NCI-H460 (cell line): ENCODE results near the gene MAN1A1. TPM values are rescaled to one million over a fixed set of nuclear protein-coding genes. Genes with fewer than 3 reads are reported as not detected.
"Not testable (repeated sequence)": the region's sequence is repeated elsewhere in the genome, so short reads cannot be mapped to it uniquely, and the experiment has no call there.

Experiments
- DNase-seq: peaks from one replicate; pipeline ENCODE4 v3.0.0-alpha.2; 2016; ENCODE audit warnings: low read depth; ENCODE audit errors: extremely low read depth
- total RNA-seq: library from RNA; depleted of rRNA; stranded (reverse); fragments of >200 nt; shearing (Covaris generic); gene quantifications from 2 replicates; pipeline ENCODE4 v1.2.3, GENCODE V29; 2014

The MAN1A1 gene
- total RNA-seq, 1 experiment from 2014 or later: 0.10 TPM

DNA sequence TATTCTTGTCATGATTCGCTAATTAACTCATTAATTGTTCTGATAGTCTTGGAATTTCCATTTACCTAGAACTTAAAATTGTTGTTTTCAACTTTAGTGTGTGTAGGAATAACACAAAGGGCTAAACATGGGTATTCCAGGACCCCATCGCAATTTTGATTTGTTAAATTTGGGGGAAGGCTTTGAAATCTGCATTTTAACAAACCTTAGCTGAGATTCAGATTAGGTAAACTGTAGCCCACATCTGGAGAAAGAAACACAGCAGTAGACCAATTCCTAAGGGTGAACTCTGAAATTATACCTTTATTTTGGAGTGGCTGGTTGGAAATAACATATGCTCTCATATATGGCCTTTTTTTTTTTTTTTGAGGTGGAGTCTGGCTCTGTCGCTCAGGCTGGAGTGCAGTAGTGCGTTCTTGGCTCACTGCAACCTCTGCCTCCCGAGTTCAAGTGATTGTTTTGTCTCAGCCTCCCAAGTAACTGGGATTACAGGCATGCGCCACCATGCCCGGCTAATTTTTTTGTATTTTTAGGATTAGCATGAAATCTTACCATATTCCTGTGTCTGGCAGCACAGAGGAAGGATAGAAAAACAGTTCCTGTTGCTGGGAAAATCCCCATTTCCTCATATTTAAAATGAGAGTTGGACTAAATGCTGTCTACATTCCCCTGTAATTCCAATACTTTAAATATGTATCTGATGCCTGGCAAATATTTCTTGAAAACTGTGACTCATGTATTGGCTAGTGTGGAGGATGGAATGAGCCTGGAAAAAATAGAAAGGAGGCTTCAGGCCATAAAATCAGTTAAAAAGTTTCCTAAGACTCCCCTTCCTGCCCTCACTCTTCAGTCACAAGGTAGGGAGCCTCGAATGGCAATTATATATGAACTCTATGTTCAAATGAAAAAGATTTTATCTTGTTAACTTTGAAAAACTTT, 174.4 kb downstream of the MAN1A1 start:
- DNase-seq: no peak

GRCh38 chr6:119174085-119174445, 175.5 kb downstream of the MAN1A1 start:
- no peak for DNase-seq

DNA sequence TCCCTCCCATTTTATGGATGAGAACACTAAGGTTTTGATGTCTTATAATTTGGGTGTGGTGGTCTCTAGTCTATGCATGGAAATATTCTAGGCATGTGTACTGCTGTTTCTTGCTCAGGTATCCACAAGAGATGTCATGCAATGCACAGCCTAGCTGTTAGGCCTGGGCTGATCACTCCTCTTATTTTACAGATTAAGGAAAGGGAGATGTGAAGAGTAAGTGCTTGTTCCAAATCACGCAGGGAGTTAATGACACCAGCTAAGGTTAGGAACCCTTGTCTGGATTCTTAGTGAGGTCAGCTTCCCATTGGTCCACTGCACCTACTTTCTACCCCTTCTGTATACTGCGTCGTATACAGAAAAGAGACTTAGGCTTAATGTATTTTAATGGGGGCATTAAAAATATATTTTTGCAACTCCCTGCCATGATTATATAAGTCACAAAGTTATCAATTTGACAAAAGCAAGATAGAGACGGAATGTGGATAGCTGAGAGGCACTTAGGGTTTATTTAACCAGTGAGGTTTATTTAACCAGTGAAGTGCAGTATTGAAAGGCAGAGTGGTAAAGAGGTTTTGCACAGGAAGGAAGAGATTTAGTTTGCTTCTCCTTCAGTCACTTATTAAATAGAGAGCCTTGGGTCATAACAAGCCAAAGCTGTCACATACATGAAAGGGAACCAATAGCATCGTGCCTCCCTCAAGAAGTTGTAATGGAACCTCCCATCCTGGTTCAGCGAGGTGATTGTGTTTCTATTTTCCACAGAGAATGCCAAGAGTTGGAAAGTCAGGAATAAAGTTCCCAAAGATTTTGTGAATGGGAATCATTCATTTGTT, 176.1 kb downstream of the MAN1A1 start:
- no peak for DNase-seq

- no peak for DNase-seq
These were observed 176.7 kb downstream of the MAN1A1 start for GRCh38 chr6:119172824-119173223.

GRCh38 chr6:119171864-119172588, 177.5 kb downstream of the MAN1A1 start:
- DNase-seq: no peak

DNA sequence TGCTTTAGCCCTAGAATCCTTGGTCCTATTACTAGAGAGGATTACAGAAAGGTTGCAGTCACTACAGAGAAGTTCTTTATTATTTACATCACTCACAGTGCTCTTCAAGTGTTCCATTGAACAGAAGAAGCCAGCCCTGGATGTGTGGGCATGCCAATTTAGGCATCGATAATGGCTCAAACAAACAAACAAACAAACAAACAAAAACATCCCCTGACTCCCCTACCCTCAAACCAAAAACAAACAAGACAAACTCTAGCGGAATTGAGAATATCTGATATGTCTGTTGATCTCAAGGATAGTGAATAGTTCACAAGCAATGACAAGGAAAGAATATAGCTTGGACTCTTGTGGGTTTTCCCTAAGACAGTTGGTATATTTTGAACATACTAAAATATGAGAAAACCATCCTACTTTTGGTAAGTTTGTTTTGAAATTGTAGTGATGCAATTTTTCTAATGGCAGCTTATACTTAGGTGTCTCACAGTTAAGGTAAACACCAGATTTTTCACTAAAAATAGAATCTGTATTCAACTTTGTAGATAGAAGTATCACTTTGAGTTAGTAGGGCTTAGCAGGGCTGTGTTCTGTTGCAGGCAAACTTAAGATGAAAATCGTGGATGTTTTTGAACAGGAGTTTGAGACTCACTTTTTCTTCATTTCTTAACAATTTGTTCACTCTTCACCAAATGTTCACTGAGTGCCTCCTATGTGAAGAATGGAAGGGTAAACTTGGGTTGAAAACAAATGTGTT, 178.3 kb downstream of the MAN1A1 start:
- no peak for DNase-seq

- DNase-seq: no peak
These were observed 179.0 kb downstream of the MAN1A1 start for GRCh38 chr6:119170447-119171087.

DNA sequence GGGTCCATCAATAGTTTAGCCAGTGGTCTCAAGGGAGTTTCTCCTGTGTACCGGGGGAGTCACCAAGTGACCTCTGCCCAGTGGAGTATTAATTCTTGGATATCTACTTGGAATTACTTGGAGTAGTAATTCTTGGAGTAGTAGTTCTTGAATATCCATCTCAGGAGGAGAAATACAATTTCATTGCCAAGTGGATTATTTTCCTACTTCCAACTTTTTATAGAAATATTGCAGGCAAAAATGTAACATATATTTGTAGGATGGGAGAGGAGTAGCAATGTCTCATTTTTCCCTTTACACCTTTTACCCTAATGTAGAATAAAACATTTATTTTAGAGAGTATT, 179.5 kb downstream of the MAN1A1 start:
- no peak for DNase-seq

GRCh38 chr6:119169355-119169754, 180.2 kb downstream of the MAN1A1 start:
- DNase-seq: not testable (repeated sequence)

GRCh38 chr6:119166024-119166784, 183.4 kb downstream of the MAN1A1 start:
- no peak for DNase-seq

- DNase-seq: no peak
These were observed 186.6 kb downstream of the MAN1A1 start for GRCh38 chr6:119163006-119163405.

GRCh38 chr6:119162134-119162775, 187.3 kb downstream of the MAN1A1 start:
- no peak for DNase-seq

DNA sequence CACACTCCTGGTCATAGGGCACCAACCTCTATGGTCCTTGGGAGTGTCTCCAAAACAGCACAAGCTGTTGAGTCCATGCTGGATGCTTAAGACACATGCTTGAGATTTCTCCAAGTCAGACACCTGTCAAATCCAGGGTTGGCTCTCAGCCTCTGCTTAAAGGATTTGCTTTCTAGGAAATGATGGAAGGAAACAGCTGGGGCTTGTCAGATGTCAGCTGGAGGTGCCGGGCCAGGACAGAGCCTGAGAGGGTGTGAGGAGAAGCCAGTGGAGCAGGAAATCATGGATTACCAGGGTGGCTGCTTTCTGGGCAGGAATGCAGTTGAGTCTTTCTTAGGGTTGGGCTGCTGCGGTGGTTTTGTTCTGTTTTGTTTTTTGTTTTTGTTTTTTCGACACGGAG, 188.1 kb downstream of the MAN1A1 start:
- no peak for DNase-seq

GRCh38 chr6:119160911-119161310, 188.7 kb downstream of the MAN1A1 start:
- DNase-seq: no peak

DNA sequence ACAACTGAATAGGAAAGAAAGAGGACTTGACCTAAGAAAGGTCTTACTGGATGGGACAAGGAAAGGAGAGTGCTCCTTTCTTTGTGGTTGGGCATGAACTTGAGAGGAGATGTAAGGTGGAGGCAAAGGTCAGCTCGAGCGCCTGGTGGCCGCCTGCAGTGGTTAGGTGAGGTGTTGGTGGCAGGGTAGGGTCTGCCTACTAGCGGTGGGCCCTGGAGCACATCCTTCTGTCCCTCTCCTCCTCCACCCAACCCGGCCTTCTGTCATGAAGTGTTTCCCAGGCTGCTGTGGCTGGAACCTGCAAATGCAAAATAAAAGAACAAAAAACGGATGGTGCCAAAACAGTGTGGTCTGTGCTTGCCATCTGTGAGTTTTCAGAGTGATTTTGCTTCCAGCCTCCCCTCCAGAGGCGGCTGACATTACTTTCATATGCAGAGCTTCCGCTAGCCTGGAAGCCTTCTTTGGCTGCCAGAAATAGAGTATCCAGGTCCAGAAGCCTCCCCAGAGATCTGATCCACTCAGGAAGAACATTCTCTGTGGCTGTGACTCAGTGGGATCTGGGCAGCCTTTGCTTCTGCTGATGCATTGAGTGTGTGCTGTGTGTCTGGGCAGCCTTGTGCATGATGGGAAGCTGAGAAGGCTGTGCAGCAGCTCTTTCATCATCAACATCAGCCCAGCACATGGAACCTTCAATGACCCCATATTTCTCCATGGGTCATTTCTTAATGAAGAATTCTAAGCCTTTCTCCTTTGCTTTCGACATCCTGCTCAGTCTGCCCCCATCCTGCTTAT, 191.3 kb downstream of the MAN1A1 start:
- DNase-seq: no peak

GRCh38 chr6:119157506-119157815, 192.1 kb downstream of the MAN1A1 start:
- DNase-seq: no peak

- DNase-seq: no peak
These were observed 192.6 kb downstream of the MAN1A1 start for GRCh38 chr6:119156757-119157505.
